ENCODE data around the gene RIPOR3. TPM values are rescaled to one million over a fixed set of nuclear protein-coding genes. Genes with fewer than 3 reads are reported as not detected.
"Not testable (repeated sequence)": the region's sequence is repeated elsewhere in the genome, so short reads cannot be mapped to it uniquely, and the experiment has no call there.

The RIPOR3 gene
- polyA plus RNA-seq, 4 donors, result 3.8 to 8.9 (median 5.7) TPM

GRCh38 chr20:50708845-50709635 is 17.7 kb upstream of the RIPOR3 start:
- no peak for DNase-seq (ENCODE audit: low read depth in 4 of 4, low spot score in 3 of 4)

GRCh38 chr20:50704971-50705370 is 13.6 kb upstream of the RIPOR3 start:
- no peak for DNase-seq (ENCODE audit: low read depth in 4 of 4, low spot score in 3 of 4)

- no peak for DNase-seq (ENCODE audit: low read depth in 4 of 4, low spot score in 3 of 4)
Observed at GRCh38 chr20:50704514-50704913, 13.2 kb upstream of the RIPOR3 start.

- not testable (repeated sequence) for DNase-seq (ENCODE audit: low read depth in 4 of 4, low spot score in 3 of 4)
Observed at GRCh38 chr20:50703651-50704438, 12.5 kb upstream of the RIPOR3 start.

GRCh38 chr20:50701041-50701963 is 10.0 kb upstream of the RIPOR3 start:
- no peak for DNase-seq (ENCODE audit: low read depth in 4 of 4, low spot score in 3 of 4)

- no peak for DNase-seq (ENCODE audit: low read depth in 4 of 4, low spot score in 3 of 4)
Observed at GRCh38 chr20:50699688-50700087, 8.3 kb upstream of the RIPOR3 start.

GRCh38 chr20:50698255-50698654 is 6.9 kb upstream of the RIPOR3 start:
- DNase-seq (ENCODE audit: low read depth in 4 of 4, low spot score in 3 of 4), result not testable (repeated sequence)

- no peak for DNase-seq (ENCODE audit: low read depth in 4 of 4, low spot score in 3 of 4)
Observed at GRCh38 chr20:50695135-50695872, 4.0 kb upstream of the RIPOR3 start.

- DNase-seq (ENCODE audit: low read depth in 4 of 4, low spot score in 3 of 4), result no peak
Observed at GRCh38 chr20:50694379-50695134, 3.2 kb upstream of the RIPOR3 start.

- no peak for DNase-seq (ENCODE audit: low read depth in 4 of 4, low spot score in 3 of 4)
Observed at GRCh38 chr20:50693001-50693400, 1.7 kb upstream of the RIPOR3 start.

GRCh38 chr20:50692552-50692933 is 1.2 kb upstream of the RIPOR3 start:
- DNase-seq (ENCODE audit: low read depth in 4 of 4, low spot score in 3 of 4), result no peak

- no peak for DNase-seq (ENCODE audit: low read depth in 4 of 4, low spot score in 3 of 4)
Observed at GRCh38 chr20:50691573-50692551, 520 bp upstream of the RIPOR3 start.

GRCh38 chr20:50689864-50690649 is 1.3 kb downstream of the RIPOR3 start:
- DNase-seq (ENCODE audit: low read depth in 4 of 4, low spot score in 3 of 4), result no peak

GRCh38 chr20:50688256-50688975 is 2.9 kb downstream of the RIPOR3 start:
- DNase-seq (ENCODE audit: low read depth in 4 of 4, low spot score in 3 of 4), result no peak

GRCh38 chr20:50686821-50687220 is 4.5 kb downstream of the RIPOR3 start:
- DNase-seq (ENCODE audit: low read depth in 4 of 4, low spot score in 3 of 4), result no peak

- DNase-seq (ENCODE audit: low read depth in 4 of 4, low spot score in 3 of 4), result no peak
Observed at GRCh38 chr20:50683570-50683969, 7.8 kb downstream of the RIPOR3 start.

All from left renal pelvis (tissue), 4 donors.